H9 (cell line): ENCODE data around the gene HAUS6. TPM values are rescaled to one million over a fixed set of nuclear protein-coding genes. Genes with fewer than 3 reads are reported as not detected.

Source experiments
- DNase-seq: peaks from one replicate; pipeline ENCODE4 v3.0.0-alpha.2; 2017
- H2AFZ ChIP-seq: one replicate; pipeline ENCODE4 v1.6.1; 2013; ENCODE audit warnings: mild to moderate bottlenecking, low read length, control low read depth, moderate library complexity
- H2AK5ac ChIP-seq: 2 replicates; pipeline ENCODE4 v1.6.1; 2013; ENCODE audit warnings: low read length, control low read depth, mixed read lengths; ENCODE audit not compliant: insufficient read length
- H2BK120ac ChIP-seq: one replicate; pipeline ENCODE4 v1.6.1; 2013; ENCODE audit warnings: low read depth, mild to moderate bottlenecking, low read length, control low read depth, inconsistent platforms; ENCODE audit not compliant: poor library complexity, severe bottlenecking
- H2BK12ac ChIP-seq: 2 replicates; pipeline ENCODE4 v1.6.1; 2013; ENCODE audit warnings: low read length, control low read depth, mixed read lengths, low read depth; ENCODE audit not compliant: insufficient read length
- H2BK15ac ChIP-seq: 2 replicates; pipeline ENCODE4 v1.6.1; 2013; ENCODE audit warnings: low read depth, low read length, control low read depth
- H2BK20ac ChIP-seq: one replicate; pipeline ENCODE4 v1.6.1; 2013; ENCODE audit warnings: low read depth, mild to moderate bottlenecking, low read length, control low read depth, inconsistent platforms; ENCODE audit not compliant: poor library complexity, severe bottlenecking
- H2BK5ac ChIP-seq: 2 replicates; pipeline ENCODE4 v1.6.1; 2013; ENCODE audit warnings: low read length, control low read depth, mixed read lengths; ENCODE audit not compliant: insufficient read length
- H3K14ac ChIP-seq: 2 replicates; pipeline ENCODE4 v1.6.1; 2013; ENCODE audit warnings: low read length, control low read depth; ENCODE audit not compliant: insufficient read depth
- H3K18ac ChIP-seq: 2 replicates; pipeline ENCODE4 v1.6.1; 2013; ENCODE audit warnings: low read depth, mild to moderate bottlenecking, mixed read lengths, low read length, control low read depth; ENCODE audit not compliant: insufficient read length
- H3K23ac ChIP-seq: 2 replicates; pipeline ENCODE4 v1.6.1; 2013; ENCODE audit warnings: low read length, control low read depth, mixed read lengths, low read depth; ENCODE audit not compliant: insufficient read length
- H3K23me2 ChIP-seq: 2 replicates; pipeline ENCODE4 v1.6.1; 2013; ENCODE audit warnings: low read depth, mild to moderate bottlenecking, mixed read lengths, low read length, control low read depth; ENCODE audit not compliant: insufficient read length, poor library complexity, severe bottlenecking
- H3K27ac ChIP-seq: 2 replicates; pipeline ENCODE4 v1.5.1; 2013; ENCODE audit warnings: low read length, control low read depth, mixed read lengths, low read depth; ENCODE audit not compliant: insufficient read length
- H3K27me3 ChIP-seq: 2 replicates; pipeline ENCODE4 v1.6.1; 2013; ENCODE audit warnings: low read length, control low read depth, inconsistent platforms; ENCODE audit not compliant: insufficient read depth
- H3K4ac ChIP-seq: 2 replicates; pipeline ENCODE4 v1.6.1; 2013; ENCODE audit warnings: low read depth, mild to moderate bottlenecking, control low read depth, inconsistent platforms, low read length, moderate library complexity
- H3K4me1 ChIP-seq: 2 replicates; pipeline ENCODE4 v1.6.1; 2013; ENCODE audit warnings: low read length, control low read depth, inconsistent platforms; ENCODE audit not compliant: insufficient read depth
- H3K4me2 ChIP-seq: 2 replicates; pipeline ENCODE4 v1.6.1; 2013; ENCODE audit warnings: low read length, control low read depth, mixed read lengths; ENCODE audit not compliant: insufficient read length, insufficient read depth
- H3K56ac ChIP-seq: 2 replicates; pipeline ENCODE4 v1.6.1; 2013; ENCODE audit warnings: low read depth, mild to moderate bottlenecking, mixed read lengths, low read length, control low read depth; ENCODE audit not compliant: insufficient read length
- H3K79me1 ChIP-seq: 2 replicates; pipeline ENCODE4 v1.6.1; 2013; ENCODE audit warnings: low read depth, mild to moderate bottlenecking, moderate library complexity, low read length, control low read depth, inconsistent platforms; ENCODE audit not compliant: insufficient read depth, poor library complexity, severe bottlenecking
- H3K79me2 ChIP-seq: 2 replicates; pipeline ENCODE4 v1.6.1; 2013; ENCODE audit warnings: low read length, control low read depth, inconsistent platforms; ENCODE audit not compliant: insufficient read depth
- H3K9ac ChIP-seq: 2 replicates; pipeline ENCODE4 v1.6.1; 2013; ENCODE audit warnings: low read length, control low read depth, mixed read lengths; ENCODE audit not compliant: insufficient read length; ENCODE audit errors: extremely low read depth
- H3K9me3 ChIP-seq: one replicate; pipeline ENCODE4 v1.6.1; 2013; ENCODE audit warnings: low read depth, low read length, inconsistent platforms; ENCODE audit not compliant: control insufficient read depth
- H3T11ph ChIP-seq: one replicate; pipeline ENCODE4 v1.6.1; 2013; ENCODE audit warnings: mild to moderate bottlenecking, low read length, control low read depth, inconsistent platforms
- H4K20me1 ChIP-seq: one replicate; pipeline ENCODE4 v1.6.1; 2013; ENCODE audit not compliant: control insufficient read depth, insufficient read length, insufficient read depth
- H4K5ac ChIP-seq: 2 replicates; pipeline ENCODE4 v1.6.1; 2013; ENCODE audit warnings: low read depth, mild to moderate bottlenecking, mixed read lengths, low read length, control low read depth; ENCODE audit not compliant: insufficient read length
- H4K8ac ChIP-seq: replicated peaks from 2 replicates; pipeline ENCODE4 v1.6.1; 2013; ENCODE audit warnings: low read length, control low read depth, mixed read lengths, low read depth; ENCODE audit not compliant: insufficient read length
- H4K91ac ChIP-seq: 2 replicates; pipeline ENCODE4 v1.6.1; 2013; ENCODE audit warnings: low read depth, mild to moderate bottlenecking, moderate library complexity, mixed read lengths, low read length, control low read depth; ENCODE audit not compliant: insufficient read length
- H3K27ac Mint-ChIP-seq, 3 experiments: 2 replicates in 2 of 3; 3 replicates in 1 of 3; pipeline ENCODE4 v1.8.0; 2020 to 2021; ENCODE audit warnings: mixed read lengths in 3 of 3, mild to moderate bottlenecking in 1 of 3, moderate library complexity in 1 of 3
- H3K27me3 Mint-ChIP-seq: 2 replicates; pipeline ENCODE4 v1.8.0; 2021; ENCODE audit warnings: low read depth, mild to moderate bottlenecking, moderate library complexity, mixed read lengths
- H3K36me3 Mint-ChIP-seq, 3 experiments: 2 replicates in 2 of 3; 3 replicates in 1 of 3; pipeline ENCODE4 v1.8.0; 2020 to 2021; ENCODE audit warnings: low read depth in 3 of 3, mixed read lengths in 3 of 3; ENCODE audit not compliant: insufficient read depth in 1 of 3
- H3K4me1 Mint-ChIP-seq, 2 experiments: 2 replicates each; pipeline ENCODE4 v1.8.0; 2020; ENCODE audit warnings: mixed read lengths in 2 of 2
- H3K4me3 Mint-ChIP-seq, 2 experiments: 2 replicates in 1 of 2; 3 replicates in 1 of 2; pipeline ENCODE4 v1.8.0; 2020 to 2021; ENCODE audit warnings: mild to moderate bottlenecking in 2 of 2, mixed read lengths in 2 of 2, moderate library complexity in 1 of 2
- H3K9me3 Mint-ChIP-seq, 2 experiments: 2 replicates in 1 of 2; 3 replicates in 1 of 2; pipeline ENCODE4 v1.8.0; 2020; ENCODE audit warnings: mild to moderate bottlenecking in 2 of 2, mixed read lengths in 2 of 2, moderate library complexity in 1 of 2
- CTCF ChIP-seq: fragments of 200-600 bp; sonication (generic); conservative IDR thresholded peaks from 3 replicates; pipeline ENCODE4 v1.8.0; 2021; ENCODE audit warnings: antibody characterized with exemption, mild to moderate bottlenecking
- WGBS: extraction: QIAGEN DNeasy Blood & Tissue Kit; methylation state at CpG from one replicate; pipeline ENCODE4 v1.1.7; 2013; ENCODE audit warnings: missing lambda C conversion rate, low lambda C conversion rate, mixed read lengths; ENCODE audit not compliant: insufficient read length; ENCODE audit errors: extremely low coverage; 5-methylcytosine and 5-hydroxymethylcytosine counted together
- total RNA-seq: library from RNA; stranded (reverse); gene quantifications from 2 replicates; pipeline ENCODE4 v1.2.1, GENCODE V29; 2021

Gene HAUS6
- total RNA-seq, 1 experiment from 2014 or later = 42.3 TPM

DNA sequence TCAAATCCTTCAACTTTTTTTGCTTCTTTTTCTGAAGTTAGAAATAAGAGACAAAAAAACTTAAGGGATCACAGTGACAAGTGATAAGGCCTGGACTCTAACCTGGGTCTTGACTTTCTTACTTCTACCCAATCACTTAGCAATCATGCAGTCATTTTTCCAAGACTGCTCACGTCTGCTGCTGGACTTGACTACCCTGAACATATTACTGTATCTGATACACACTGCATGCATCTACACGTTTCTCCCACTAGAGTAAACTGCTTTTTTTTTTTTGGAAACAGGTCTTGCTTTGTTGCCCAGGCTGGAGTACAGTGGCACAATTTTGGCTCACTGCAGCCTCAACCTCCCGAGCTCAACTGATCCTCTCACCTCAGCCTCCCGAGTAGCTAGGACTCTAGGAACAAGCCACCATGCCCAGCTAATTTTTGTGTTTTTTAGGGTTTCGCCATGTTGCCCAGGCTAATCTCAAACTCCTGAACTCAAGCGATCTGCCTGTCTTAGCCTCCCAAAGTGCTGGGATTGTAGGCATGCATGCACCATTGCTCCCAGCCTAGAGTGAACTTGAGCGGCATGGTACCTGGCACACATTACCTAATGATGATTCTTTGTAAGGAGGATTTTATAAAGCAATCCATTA is 17.2 kb upstream of the HAUS6 start:
- no peaks in the 10 kb centered on the region; the same call in 1 of the 2 replicates for H3K4me1 ChIP-seq

More for the DNA sequence above, 17.2 kb upstream of the HAUS6 start:
- TF ChIP-seq CTCF = no peak
- no peaks in the 10 kb centered on the region for H3K9me3 Mint-ChIP-seq
- no peak overlapping the region for H2BK120ac ChIP-seq
- H2BK15ac ChIP-seq = no peak overlapping the region
- H3K9me3 ChIP-seq = no peaks in the 10 kb centered on the region
- H3K27me3 ChIP-seq = no peaks in the 10 kb centered on the region
- H3K27ac Mint-ChIP-seq = no peak overlapping the region
- no CpG with 5 or more reads among the region's 7 CpGs for WGBS
- H2BK12ac ChIP-seq = no peak overlapping the region
- no peak for DNase-seq
- H3K27ac ChIP-seq = no peak overlapping the region
- H3K4me3 Mint-ChIP-seq = no peak overlapping the region; a peak in 1 of 5 replicates
- no peak overlapping the region for H4K5ac ChIP-seq
- H3K79me2 ChIP-seq = no peaks in the 10 kb centered on the region
- H3K23ac ChIP-seq = no peak overlapping the region
- no peaks in the 10 kb centered on the region for H3K23me2 ChIP-seq
- peaks cover 50 to 96% (median 84%) of the 10 kb centered on the region in 3 experiments; a peak in 6 of 7 replicates for H3K36me3 Mint-ChIP-seq
- H3K4me2 ChIP-seq = no peak overlapping the region
- no peak overlapping the region for H3K9ac ChIP-seq
- no peak overlapping the region for H2AFZ ChIP-seq
- no peak overlapping the region for H2BK5ac ChIP-seq
- H3K79me1 ChIP-seq = no peaks in the 10 kb centered on the region
- no peak overlapping the region for H2AK5ac ChIP-seq
- H2BK20ac ChIP-seq = no peak overlapping the region
- no peak overlapping the region for H3T11ph ChIP-seq
- H4K91ac ChIP-seq = no peak overlapping the region
- no peak overlapping the region for H4K8ac ChIP-seq
- H3K4ac ChIP-seq = no peak overlapping the region
- no peak overlapping the region for H3K14ac ChIP-seq
- no peaks in the 10 kb centered on the region for H3K27me3 Mint-ChIP-seq
- H3K4me1 Mint-ChIP-seq = peaks cover 13 to 22% of the 10 kb centered on the region in 2 experiments
- H4K20me1 ChIP-seq = no peaks in the 10 kb centered on the region
- H3K18ac ChIP-seq = no peak overlapping the region
- H3K56ac ChIP-seq = no peak overlapping the region
